IPS-18a (cell line): Measurements from ENCODE around the gene IZUMO1.
"Not testable (repeated sequence)": the region's sequence is repeated elsewhere in the genome, so short reads cannot be mapped to it uniquely, and the experiment has no call there.

Source experiments
- H3K27ac ChIP-seq: one replicate; pipeline ENCODE4 v1.5.1; 2013; ENCODE audit warnings: low read length
- H3K27me3 ChIP-seq: one replicate; pipeline ENCODE4 v1.6.1; 2013; ENCODE audit warnings: mild to moderate bottlenecking, low read length; ENCODE audit not compliant: control insufficient read depth, insufficient read depth
- H3K36me3 ChIP-seq: one replicate; pipeline ENCODE4 v1.6.1; 2013; ENCODE audit warnings: low read depth, low read length; ENCODE audit not compliant: control insufficient read depth
- H3K4me1 ChIP-seq: one replicate; pipeline ENCODE4 v1.6.1; 2013; ENCODE audit warnings: low read depth, low read length; ENCODE audit not compliant: control insufficient read depth
- H3K4me3 ChIP-seq: one replicate; pipeline ENCODE4 v1.5.1; 2013; ENCODE audit warnings: low read length
- H3K9ac ChIP-seq: one replicate; pipeline ENCODE4 v1.6.1; 2013; ENCODE audit warnings: mild to moderate bottlenecking, low read length, moderate library complexity
- H3K9me3 ChIP-seq: one replicate; pipeline ENCODE4 v1.6.1; 2013; ENCODE audit warnings: low read depth, low read length; ENCODE audit not compliant: control insufficient read depth

The IZUMO1 gene

GRCh38 chr19:48728911-48729664 is 17.6 kb downstream of the IZUMO1 start:
- no peak overlapping the region for H3K27ac ChIP-seq
- H3K27me3 ChIP-seq, result no peaks in the 10 kb centered on the region
- H3K4me1 ChIP-seq, result peaks cover 3% of the 10 kb centered on the region
- H3K4me3 ChIP-seq, result no peak overlapping the region
- H3K9ac ChIP-seq, result no peak overlapping the region
- no peaks in the 10 kb centered on the region for H3K9me3 ChIP-seq
- no peaks in the 10 kb centered on the region for H3K36me3 ChIP-seq

- no peaks in the 10 kb centered on the region for H3K9me3 ChIP-seq
These were observed 20.2 kb downstream of the IZUMO1 start for GRCh38 chr19:48726556-48726955.

GRCh38 chr19:48724796-48725753 is 21.6 kb downstream of the IZUMO1 start:
- Histone ChIP-seq H3K4me1 (peaks cover 6% of the 10 kb centered on the region), H3K27me3 (no peaks in the 10 kb centered on the region), H3K36me3 (no peaks in the 10 kb centered on the region), H3K9me3 (no peaks in the 10 kb centered on the region), H3K27ac (no peak overlapping the region), H3K4me3 (no peak overlapping the region), H3K9ac (no peak overlapping the region)

More at GRCh38 chr19:48726556-48726955, 20.2 kb downstream of the IZUMO1 start:
- peaks cover 3% of the 10 kb centered on the region for H3K4me1 ChIP-seq
- H3K27ac ChIP-seq, result no peak overlapping the region
- no peak overlapping the region for H3K4me3 ChIP-seq
- no peaks in the 10 kb centered on the region for H3K27me3 ChIP-seq
- H3K36me3 ChIP-seq, result no peaks in the 10 kb centered on the region
- H3K9ac ChIP-seq, result no peak overlapping the region

- Histone ChIP-seq H3K27ac (no peak overlapping the region), H3K4me3 (no peak overlapping the region), H3K9me3 (no peaks in the 10 kb centered on the region), H3K4me1 (peaks cover 11% of the 10 kb centered on the region), H3K9ac (no peak overlapping the region), H3K27me3 (no peaks in the 10 kb centered on the region), H3K36me3 (no peaks in the 10 kb centered on the region)
These were observed 24.5 kb downstream of the IZUMO1 start for GRCh38 chr19:48722196-48722708.

- Histone ChIP-seq H3K9ac (peak overlapping the region; percentile 87), H3K9me3 (no peaks in the 10 kb centered on the region), H3K4me3 (peak overlapping the region; percentile 97), H3K4me1 (peaks cover 20% of the 10 kb centered on the region), H3K36me3 (no peaks in the 10 kb centered on the region), H3K27me3 (no peaks in the 10 kb centered on the region), H3K27ac (peak overlapping the region; percentile 94)
These were observed 26.0 kb downstream of the IZUMO1 start for GRCh38 chr19:48720613-48721296.

GRCh38 chr19:48720251-48720612 is 26.5 kb downstream of the IZUMO1 start:
- H3K4me1 ChIP-seq, result peaks cover 20% of the 10 kb centered on the region
- H3K4me3 ChIP-seq, result peak overlapping the region; percentile 97
- H3K27ac ChIP-seq, result no peak overlapping the region

GRCh38 chr19:48719263-48720171 is 27.2 kb downstream of the IZUMO1 start, which contains the start of gene MAMSTR:
MAMSTR (minus strand) TSS chr19:48719725; CDS start chr19:48719031, 694 bp downstream.
- no peaks in the 10 kb centered on the region for H3K9me3 ChIP-seq
- H3K27ac ChIP-seq, result no peak within 1 kb of the TSS
- H3K36me3 ChIP-seq, result no peaks in the 10 kb centered on the region
- H3K27me3 ChIP-seq, result no peaks in the 10 kb centered on the region
- peaks cover 22% of the 10 kb centered on the region for H3K4me1 ChIP-seq
- H3K4me3 ChIP-seq, result peak within 1 kb of the TSS; percentile 97
- peak within 1 kb of the TSS; percentile 87 for H3K9ac ChIP-seq

More at GRCh38 chr19:48720251-48720612, 26.5 kb downstream of the IZUMO1 start:
- Histone ChIP-seq H3K9me3 (no peaks in the 10 kb centered on the region), H3K36me3 (no peaks in the 10 kb centered on the region), H3K9ac (no peak overlapping the region), H3K27me3 (no peaks in the 10 kb centered on the region)

GRCh38 chr19:48718711-48719231 is 27.9 kb downstream of the IZUMO1 start:
- H3K27me3 ChIP-seq, result no peaks in the 10 kb centered on the region
- no peaks in the 10 kb centered on the region for H3K9me3 ChIP-seq
- peaks cover 22% of the 10 kb centered on the region for H3K4me1 ChIP-seq
- H3K36me3 ChIP-seq, result no peaks in the 10 kb centered on the region
- no peak overlapping the region for H3K4me3 ChIP-seq
- no peak overlapping the region for H3K27ac ChIP-seq
- no peak overlapping the region for H3K9ac ChIP-seq

GRCh38 chr19:48718106-48718505 is 28.6 kb downstream of the IZUMO1 start:
- not testable (repeated sequence) for H3K36me3 ChIP-seq, H3K27ac ChIP-seq, H3K4me3 ChIP-seq, H3K9ac ChIP-seq, H3K27me3 ChIP-seq, H3K9me3 ChIP-seq
- H3K4me1 ChIP-seq, result peaks cover 22% of the 10 kb centered on the region

GRCh38 chr19:48716562-48717291 is 30.0 kb downstream of the IZUMO1 start:
- Histone ChIP-seq H3K36me3 (no peaks in the 10 kb centered on the region), H3K4me3 (peak overlapping the region; percentile 30), H3K27me3 (no peaks in the 10 kb centered on the region), H3K9ac (no peak overlapping the region), H3K27ac (no peak overlapping the region), H3K9me3 (no peaks in the 10 kb centered on the region), H3K4me1 (peaks cover 27% of the 10 kb centered on the region)
